GM19035 (cell line): ENCODE data around the gene COL4A1.

Experiments used
- ATAC-seq: cut with Tn5 transposase; IDR thresholded peaks from one replicate; pipeline ENCODE4 v1.9.1; 2021; ENCODE audit not compliant: unreplicated experiment

The COL4A1 gene

GRCh38 chr13:110206996-110207395 lies 100.0 kb downstream of the COL4A1 start:
- ATAC-seq: no peak

GRCh38 chr13:110206185-110206584 lies 100.8 kb downstream of the COL4A1 start:
- no peak for ATAC-seq

- no peak for ATAC-seq
These were observed 105.8 kb downstream of the COL4A1 start for GRCh38 chr13:110201114-110201513.

GRCh38 chr13:110200276-110200870 lies 106.6 kb downstream of the COL4A1 start:
- ATAC-seq: no peak

- ATAC-seq: no peak
These were observed 107.7 kb downstream of the COL4A1 start for GRCh38 chr13:110199046-110199831.

- ATAC-seq: no peak
These were observed 109.5 kb downstream of the COL4A1 start for GRCh38 chr13:110197471-110197870.

GRCh38 chr13:110197026-110197425 lies 109.9 kb downstream of the COL4A1 start:
- ATAC-seq: no peak

- ATAC-seq: no peak
These were observed 111.1 kb downstream of the COL4A1 start for GRCh38 chr13:110195547-110196485.

GRCh38 chr13:110194451-110194850 lies 112.5 kb downstream of the COL4A1 start:
- no peak for ATAC-seq

- ATAC-seq: no peak
These were observed 113.5 kb downstream of the COL4A1 start for GRCh38 chr13:110193491-110193890.

- ATAC-seq: no peak
These were observed 114.5 kb downstream of the COL4A1 start for GRCh38 chr13:110192472-110192871.

- ATAC-seq: no peak
These were observed 119.3 kb downstream of the COL4A1 start for GRCh38 chr13:110187641-110188161.

GRCh38 chr13:110186231-110186855 lies 120.6 kb downstream of the COL4A1 start:
- no peak for ATAC-seq

GRCh38 chr13:110185696-110186095 lies 121.3 kb downstream of the COL4A1 start:
- no peak for ATAC-seq

GRCh38 chr13:110183910-110184309 lies 123.0 kb downstream of the COL4A1 start:
- ATAC-seq: no peak

- no peak for ATAC-seq
These were observed 124.5 kb downstream of the COL4A1 start for GRCh38 chr13:110182461-110182860.

GRCh38 chr13:110182003-110182402 lies 125.0 kb downstream of the COL4A1 start:
- ATAC-seq: no peak

- ATAC-seq: no peak
These were observed 127.2 kb downstream of the COL4A1 start for GRCh38 chr13:110179857-110180147.

GRCh38 chr13:110179116-110179856 lies 127.7 kb downstream of the COL4A1 start:
- ATAC-seq: no peak

GRCh38 chr13:110177790-110178189 lies 129.2 kb downstream of the COL4A1 start:
- no peak for ATAC-seq
